GM19324 (cell line): Measurements from ENCODE around the gene PTPN9.
A peak's percentile ranks its signal among the peaks of the same experiment; 100 is the strongest.
"Not testable (repeated sequence)": the region's sequence is repeated elsewhere in the genome, so short reads cannot be mapped to it uniquely, and the experiment has no call there.

ENCODE experiments used
- ATAC-seq: cut with Tn5 transposase; IDR thresholded peaks from one replicate; pipeline ENCODE4 v1.9.1; 2021; ENCODE audit warnings: mild to moderate bottlenecking, moderate library complexity; ENCODE audit not compliant: unreplicated experiment, low FRiP score

PTPN9 gene

DNA sequence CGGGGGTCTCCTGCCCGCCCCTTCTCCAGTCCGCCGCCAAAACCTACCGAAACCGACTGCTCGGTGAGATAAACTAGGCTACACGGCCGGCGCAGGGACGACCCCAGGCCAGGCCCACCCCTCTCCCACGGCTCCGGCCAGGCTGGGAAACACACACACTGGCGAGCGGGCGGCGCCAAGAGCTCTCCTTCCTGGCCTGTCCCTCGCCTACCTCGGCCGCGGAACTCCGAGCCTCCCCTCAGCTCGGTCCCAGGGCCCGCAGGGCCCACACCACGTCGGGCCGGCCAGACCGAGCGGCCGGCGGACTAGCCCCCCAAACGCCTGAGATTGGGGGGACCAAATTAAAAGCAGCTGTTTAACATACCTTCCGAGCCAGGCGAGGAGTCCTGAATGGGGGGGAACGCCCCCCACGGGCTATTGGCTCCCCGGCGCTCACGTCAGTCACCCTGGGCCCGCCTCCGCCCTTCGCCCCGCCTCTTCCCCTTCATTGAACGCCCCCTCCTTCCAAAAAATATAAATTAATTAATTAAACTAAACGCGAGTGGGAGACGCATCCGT is 123.6 kb downstream of the PTPN9 start:
- ATAC-seq = no peak

DNA sequence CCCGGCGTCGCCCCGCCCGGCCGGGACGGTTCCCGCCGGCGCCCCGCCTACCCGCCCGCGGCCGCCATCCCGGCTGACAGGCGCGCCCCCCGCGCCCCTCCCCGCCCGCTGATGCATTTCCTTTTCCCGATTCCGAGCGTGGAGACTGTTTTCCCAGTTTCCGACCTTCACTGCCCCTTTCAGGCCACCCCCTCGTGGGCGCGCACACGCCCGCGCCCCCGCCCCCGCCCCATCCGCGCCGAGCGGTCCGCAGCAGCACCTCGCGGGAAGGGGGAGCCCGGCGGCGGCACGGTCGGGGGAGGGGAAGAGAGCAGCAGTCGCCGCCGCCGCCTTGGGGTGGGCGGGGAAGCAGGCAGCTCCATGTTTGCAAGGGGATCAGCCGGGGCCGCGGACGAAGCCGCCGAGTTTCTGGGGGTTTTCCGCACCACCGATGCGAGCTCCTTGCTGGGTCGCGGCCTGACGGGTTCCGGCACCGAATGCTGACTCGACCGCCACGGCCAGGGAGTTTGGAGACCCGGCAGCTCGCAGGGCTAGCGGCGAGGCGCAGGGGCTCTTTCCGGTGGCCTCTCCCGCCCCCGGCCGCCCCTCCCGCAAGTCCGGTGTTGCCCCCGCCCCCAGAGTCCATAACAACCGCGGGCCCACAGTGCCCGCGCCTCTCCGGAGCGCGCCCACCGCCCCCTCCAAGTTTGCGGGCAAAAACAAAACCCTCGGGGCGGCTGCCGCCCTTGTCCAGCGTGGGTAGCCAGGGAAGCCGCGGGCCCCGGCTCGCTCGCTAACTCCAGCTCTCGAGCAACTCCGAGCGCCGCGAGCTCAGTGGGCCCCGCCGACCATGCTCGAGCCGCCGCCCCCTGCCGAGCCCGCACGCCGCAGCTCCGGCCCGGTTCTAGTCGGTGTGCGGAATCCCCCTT is 124.4 kb downstream of the PTPN9 start:
- ATAC-seq = no peak

DNA sequence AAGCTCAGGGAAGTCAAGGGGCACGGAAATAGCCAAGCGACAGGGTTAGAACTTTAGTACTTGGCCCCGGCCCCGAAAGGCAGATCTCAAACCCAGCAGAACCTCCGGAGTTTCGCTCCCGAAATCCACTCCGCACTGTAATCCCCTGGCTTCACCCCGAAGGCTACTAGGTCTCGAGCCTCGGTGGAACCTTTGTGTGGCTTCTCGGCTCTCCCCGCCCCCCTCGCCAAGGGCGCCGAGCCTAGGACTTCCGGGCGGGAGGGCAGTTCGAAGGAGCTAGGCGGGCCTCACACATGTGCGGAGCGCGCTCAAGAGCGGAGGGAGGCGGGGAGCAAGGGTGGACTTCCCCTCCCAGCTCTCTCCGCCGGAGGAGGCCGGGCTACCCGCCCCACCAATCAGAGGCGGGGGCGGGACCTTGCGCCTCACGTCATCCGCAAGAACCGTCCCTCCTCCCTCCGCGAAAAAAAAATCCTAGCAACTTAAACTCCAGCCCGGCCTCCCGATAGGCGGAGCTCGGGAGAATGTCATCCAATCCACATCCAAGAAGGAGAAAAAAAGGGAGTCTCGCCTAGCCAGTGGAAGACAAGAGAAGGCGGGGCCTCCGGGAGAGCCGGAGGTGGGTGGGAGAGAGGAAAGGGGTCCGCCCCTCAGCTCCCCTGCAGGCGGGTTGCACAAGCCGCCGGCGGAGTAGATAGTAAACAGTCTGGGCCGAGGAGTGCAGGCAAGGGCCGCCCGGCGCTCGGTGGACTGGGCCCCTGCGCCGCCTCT is 125.2 kb downstream of the PTPN9 start:
- ATAC-seq = peak; percentile 42

DNA sequence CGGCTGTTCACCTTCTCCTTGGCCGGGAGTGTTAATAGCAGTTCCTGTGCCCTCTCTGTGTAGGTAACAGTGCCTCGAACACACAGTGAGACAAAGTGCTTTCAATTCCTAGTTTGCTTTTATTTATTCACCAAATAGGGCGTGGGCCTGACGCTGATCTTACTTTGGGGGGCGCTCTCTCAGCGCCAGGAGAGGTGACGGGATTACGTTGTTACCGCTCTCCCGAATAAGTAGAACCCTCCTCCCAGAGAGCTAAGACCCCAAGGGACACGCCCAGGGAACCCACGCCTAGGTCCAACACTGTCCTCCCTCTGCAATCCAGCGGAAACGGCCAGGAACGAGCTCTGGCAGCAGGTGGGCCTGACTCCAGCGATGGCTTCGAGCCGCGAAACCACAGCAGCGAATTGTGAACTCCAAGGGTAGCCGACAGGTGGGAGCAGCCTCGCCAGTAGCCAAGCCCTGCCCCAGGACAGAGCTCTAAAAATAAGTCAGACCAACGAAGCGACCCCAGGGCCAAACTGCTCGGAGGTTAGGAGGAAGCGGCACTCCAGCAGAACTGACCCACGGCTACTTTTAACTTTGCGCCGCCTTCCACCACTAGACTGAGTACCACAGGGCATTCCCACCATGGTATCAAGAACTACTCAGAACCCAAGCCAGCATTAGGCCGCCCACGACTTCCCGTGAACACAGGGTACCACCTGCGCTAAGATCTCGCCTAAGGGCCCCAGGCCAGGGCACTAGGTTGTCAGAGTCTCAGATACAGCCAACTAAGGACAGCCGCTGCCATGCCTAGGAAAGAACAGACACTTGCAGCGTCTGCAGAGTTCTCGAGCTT is 126.0 kb downstream of the PTPN9 start:
- no peak for ATAC-seq

DNA sequence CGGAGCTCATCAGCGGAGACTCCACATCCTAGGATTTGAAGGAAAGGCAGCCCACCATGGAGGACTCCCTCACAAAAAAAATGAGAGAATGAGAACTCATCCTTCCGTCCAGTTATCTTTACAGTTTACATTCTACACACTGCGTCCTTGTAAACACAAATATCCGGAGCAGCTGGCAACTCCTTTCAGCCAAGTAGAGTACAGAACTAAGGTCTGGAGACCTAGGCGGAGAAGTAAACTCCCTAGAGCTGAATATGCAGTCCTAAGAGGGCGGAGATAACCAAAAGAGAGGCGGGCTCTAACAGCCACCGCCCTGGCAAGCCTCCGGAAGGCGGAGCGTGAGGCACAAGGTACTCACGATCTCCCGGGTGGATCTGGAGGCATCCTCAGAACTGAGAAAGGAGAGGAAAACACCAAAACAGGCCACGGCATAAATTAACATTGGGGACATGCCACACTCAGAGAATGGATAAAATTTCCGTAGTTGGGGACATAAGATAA is 126.7 kb downstream of the PTPN9 start:
- ATAC-seq = no peak

DNA sequence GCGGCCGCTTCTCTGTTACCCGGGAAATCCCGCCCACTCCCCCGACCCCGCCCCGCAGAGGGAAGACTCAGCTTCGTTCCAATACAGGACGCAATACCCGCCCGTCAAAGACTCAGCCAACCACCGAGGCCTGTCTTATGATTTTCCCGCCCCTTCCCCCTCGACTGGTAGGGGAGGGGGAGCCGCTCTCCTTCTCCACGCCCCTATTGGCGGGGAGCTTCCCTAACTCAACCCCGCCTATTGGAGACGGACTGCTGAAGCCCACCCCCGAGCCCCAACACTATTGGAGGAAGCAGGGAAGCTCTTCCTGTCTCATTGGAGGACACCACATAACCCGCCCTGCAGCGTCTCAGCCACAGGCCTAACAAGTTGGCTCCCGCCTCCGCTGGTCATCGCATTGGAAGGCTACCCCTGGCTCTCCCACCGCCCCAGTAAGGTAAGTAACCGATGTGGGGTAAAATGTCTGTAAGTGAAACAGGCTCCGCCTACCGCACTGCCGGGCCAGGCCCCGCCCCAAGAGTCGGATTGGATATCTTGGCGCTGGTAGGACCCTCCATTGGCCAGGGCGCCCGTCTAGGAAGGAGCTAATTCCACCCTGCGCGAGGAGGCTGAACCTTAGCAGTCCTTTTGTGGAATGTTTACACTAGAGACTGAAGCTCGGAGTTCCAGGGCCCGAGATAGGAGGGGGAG is 127.3 kb downstream of the PTPN9 start, which contains the start of gene SIN3A:
Gene SIN3A, minus strand, starts transcription at position 17 of the 690 bp plus-strand sequence. CDS start 21,315 bp downstream, outside the sequence.
- peak; percentile 39 for ATAC-seq

DNA sequence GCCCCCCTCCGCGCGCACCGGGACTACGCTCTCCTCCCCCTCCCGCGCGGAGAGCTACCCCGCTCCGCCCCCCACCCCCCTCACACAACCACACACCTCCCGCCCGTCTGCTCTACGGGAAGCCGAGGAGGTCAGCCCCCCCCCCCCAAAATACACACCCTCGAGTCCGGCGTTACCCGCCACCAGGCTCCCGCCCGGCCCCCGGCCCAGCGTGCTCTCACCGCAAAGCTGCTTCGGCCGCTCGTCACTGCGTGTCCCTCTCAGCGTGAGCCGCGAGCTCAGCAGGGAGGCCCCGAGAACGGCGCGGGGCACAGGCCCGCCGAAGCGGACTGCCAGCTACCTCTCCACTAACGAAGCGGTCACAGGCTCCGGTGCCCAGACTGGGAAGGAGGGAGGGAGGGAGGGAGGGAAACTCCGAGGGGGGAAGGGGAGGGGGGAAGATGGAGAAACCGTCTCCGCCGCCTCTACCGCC is 127.9 kb downstream of the PTPN9 start:
- no peak for ATAC-seq

DNA sequence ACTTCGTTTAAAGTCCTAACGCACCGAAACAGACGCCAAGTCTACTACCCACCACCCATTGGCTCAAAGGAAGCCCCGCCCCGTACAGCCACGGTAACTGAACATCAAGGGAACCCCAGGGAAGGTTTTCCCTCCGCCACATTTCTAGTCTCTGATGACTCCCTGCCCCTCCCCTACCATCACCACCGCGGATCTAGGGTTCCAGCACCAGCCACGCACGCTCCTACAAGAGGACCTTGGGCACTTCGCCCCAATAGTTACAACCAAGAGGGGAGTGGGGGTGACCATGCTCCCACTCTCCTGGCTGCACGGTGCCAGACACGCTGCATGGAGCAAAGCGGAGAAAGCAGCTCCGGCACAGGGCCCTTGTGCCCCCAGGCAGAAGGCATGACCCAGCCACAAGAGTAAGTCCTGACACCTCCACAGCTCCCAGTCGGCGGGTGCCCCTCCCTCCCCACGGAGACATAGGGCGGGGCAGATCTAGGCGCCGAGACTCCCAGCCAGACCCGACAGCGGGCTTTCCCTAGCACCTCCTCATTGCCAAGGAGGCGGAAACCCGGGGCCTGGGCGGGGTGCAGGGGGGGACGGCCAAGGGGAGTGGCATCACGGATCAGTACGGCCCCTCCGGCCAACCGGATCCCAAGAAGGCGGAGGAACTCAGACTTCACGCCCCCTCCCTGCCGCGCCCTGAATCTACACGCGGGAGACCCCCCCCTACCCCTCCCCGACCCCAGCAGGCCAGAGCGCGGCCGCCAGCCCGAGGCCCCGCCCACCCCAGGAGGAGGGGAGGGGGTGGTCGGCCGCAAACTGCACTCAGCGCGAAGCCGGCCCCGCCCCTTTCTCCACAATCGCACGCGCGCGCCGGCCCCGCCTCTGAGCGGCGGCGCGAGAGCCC is 128.6 kb downstream of the PTPN9 start:
- ATAC-seq = peak; percentile 31

DNA sequence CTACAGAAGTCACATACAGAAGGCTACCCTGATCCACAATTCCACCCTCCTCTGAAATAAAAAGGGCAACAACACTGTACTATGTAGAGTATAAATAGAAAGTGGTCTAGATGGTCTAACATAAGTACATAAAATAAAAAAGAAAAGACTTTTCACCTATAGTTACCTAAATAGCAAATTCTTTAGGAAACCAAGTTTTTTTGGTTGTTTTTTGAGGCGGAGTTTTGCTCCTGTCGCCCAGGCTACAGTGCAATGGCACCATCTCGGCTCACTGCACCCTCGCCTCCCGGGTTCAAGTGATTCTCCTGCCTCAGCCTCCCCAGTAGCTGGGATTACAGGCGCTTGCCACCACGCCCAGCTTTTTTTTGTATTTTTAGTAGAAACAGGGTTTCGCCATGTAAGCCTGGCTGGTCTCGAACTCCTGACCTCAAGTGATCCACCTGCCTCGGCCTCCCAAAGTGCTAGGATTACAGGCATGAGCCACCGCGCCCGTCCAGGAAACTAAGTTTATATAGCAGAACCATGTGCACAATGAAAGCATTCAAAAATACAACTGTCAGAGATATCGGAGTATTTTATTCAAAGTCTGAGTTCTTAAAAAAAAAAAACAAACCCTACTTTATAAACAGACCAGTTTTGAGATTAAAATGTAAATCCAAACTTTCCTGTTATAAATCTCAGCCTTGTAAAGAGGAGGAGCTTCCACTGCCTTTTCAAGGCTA is 129.4 kb downstream of the PTPN9 start:
- ATAC-seq = no peak

DNA sequence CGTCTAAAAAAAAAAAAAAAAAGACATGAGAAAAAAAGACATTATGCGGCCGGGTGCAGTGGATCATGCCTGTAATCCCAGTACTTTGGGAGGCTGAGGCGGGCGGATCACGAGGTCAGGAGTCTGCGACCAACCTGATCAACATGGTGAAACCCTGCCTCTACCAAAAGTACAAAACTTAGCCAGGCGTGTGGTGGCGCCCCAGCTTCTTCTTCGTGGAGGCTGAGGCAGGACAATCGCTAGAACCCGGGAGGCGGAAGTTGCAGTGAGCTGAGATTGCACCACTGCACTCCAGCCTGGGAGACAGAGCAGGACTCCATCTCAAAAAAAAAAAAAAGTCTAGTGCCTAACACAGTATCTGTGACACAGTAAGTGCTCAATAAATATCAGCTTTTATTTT is 130.9 kb downstream of the PTPN9 start:
- not testable (repeated sequence) for ATAC-seq

DNA sequence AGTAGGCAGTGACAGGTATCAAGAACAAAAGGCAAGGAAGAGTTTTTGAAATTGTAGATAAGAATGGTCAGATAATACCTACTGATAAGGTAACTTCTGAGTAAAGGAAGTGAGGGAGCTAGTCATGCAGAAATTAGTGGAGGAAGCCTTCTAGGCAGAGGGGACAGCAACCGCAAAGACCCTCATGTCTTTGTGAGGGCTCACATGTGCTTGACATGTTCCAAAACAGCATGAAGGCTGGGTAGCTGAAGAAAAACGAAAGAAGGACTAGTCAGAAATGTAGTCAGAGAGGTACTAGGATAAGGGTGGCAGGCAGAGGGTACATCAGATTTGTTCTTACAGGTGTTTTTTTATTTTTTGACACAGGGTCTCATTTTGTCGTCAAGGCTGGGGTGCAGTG is 133.0 kb downstream of the PTPN9 start:
- ATAC-seq = no peak

DNA sequence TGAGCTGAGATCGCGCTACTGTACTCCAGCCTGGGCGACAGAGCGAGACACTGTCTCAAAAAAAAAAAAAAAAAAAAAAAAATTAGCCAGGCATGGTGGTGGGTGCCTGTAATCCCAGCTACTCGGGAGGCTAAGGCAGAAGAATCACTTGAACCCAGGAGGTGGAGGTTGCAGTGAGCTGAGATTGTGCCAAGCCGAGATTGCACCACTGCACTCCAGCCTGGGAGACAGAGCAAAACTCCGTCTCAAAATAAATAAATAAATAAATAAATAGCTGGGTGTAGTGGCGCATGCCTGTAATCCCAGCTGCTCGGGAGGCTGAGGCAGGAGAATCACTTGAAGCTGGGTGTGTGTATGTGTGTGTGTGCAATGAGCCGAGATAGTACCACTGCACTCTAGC is 133.8 kb downstream of the PTPN9 start:
- ATAC-seq = not testable (repeated sequence)

DNA sequence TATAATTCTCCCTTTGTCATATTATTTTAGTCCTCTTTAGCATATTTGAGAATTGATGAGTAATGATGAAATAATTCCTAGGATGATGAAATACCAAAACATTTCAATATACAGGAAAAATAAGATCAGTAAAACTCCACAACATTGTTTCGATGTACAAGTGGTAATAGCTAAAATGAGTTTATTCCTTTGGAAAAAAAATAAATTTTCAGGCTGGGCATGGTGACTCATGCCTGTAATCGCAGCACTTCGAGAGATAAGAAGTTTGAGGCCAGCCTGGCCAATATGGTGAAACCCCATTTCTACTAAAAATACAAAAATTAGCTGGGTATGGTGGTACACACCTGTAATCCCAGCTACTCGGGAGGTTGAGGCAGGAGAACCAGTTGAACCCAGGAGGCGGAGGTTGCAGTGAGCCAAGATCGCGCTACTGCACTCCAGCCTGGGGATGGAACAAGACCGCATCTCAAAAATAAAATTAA is 135.1 kb downstream of the PTPN9 start:
- ATAC-seq = not testable (repeated sequence)

DNA sequence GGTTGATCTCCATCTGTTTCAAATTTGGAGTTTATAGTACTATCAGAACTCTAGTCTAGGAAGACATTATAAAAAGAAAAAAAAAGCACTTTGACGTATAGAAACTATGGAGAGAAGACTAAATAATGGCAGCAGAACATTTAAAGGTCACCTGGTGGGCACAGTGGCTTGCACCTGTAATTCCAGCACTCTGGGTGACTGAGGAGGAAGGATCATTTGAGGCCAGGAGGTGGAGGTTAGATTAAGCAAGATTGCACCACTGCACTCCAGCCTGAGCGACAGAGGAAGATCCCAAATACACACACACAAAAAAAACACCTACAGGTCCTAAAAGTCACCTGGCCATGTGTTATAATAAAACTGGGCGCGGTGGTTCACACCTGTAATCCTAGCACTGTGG is 141.4 kb downstream of the PTPN9 start:
- no peak for ATAC-seq

DNA sequence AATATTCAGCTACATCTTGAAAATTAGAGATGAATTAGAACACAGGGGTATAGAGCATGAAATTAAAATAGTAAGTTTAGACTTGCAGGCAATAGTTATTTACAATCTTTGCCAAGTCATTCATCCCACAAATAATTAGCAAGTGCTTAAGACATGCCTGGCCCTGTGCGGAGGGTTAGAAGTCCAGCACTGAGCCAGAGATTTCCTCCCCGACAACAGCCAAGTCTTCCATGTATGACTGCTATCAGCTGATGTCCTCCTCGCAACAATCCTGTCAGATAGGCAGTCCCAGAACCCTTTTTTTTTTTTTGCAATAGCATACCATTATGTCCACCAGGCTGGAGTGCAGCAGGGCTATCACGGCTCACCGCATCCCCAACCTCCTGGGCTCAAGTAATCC is 142.2 kb downstream of the PTPN9 start:
- no peak for ATAC-seq

DNA sequence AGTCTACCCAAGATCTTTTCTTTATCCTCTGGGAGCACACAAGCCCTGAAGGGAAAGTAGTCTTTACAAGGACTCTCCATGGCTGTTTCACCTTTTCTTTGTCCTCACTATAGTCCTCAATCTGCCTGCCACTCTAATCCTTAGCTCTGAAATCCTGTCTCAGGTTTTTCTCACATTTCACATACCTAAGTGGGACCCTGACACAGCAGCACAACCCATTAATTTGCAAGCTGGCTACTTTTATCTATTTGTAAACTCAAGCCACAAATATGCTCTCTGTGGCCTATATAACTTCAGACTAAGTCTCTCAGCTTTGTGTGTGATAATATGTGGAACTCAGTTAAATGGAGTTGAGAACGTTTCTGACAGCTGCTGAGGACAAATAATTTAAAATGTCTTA is 147.4 kb downstream of the PTPN9 start:
- ATAC-seq = no peak

DNA sequence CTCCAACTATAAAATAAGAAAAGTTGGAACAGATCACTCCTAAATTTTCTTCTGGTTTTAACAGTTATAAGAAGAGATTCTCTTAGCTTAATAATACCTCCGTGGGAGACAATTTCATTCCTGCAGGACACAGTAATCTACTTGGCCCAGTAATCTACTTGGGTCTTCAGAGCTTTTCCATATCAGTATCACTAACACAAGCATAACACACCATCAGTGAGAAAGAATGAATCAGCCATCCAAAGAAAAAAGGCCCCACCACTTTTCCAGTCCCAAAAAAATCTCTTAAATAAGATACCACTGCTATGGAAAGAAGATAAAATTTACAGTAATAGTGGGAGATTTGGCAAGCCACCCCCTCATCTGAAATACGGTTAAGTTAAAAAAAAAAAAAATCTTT is 147.8 kb downstream of the PTPN9 start:
- no peak for ATAC-seq

DNA sequence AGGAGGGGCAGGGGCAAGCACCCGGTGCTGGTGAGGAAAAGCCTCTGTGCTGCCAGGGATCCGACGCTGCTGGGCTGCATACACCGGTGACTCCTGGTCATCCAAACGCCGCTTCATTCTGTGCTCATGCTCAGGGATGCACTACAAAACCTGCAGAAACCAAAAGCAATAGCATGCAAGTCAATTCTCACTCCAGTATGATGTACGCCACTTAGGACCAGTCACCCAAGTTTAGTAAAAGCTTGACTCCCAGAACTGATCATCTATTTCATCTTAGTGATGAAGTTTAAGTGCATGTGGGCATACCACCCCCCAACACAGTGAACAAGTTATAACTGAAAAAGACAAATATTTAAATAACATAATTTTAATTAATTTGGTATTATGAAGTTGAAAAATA is 148.9 kb downstream of the PTPN9 start:
- no peak for ATAC-seq
